Testis (tissue), 3 donors: Measurements from ENCODE around the gene TMC6. TPM values are rescaled to one million over a fixed set of nuclear protein-coding genes. Genes with fewer than 3 reads are reported as not detected.

Experiments used
- DNase-seq: peaks from one replicate; pipeline ENCODE4 v3.0.0-alpha.2; 2019
- H3K27ac ChIP-seq, 2 donors: fragments of 200-600 bp; sonication (generic); one replicate each; pipeline ENCODE4 v1.5.1; 2019
- H3K27me3 ChIP-seq: fragments of 200-600 bp; sonication (generic); one replicate; pipeline ENCODE4 v1.5.1; 2019
- H3K36me3 ChIP-seq: fragments of 200-600 bp; sonication (generic); one replicate; pipeline ENCODE4 v1.5.1; 2017; ENCODE audit warnings: low read depth; ENCODE audit errors: missing control alignments
- H3K4me1 ChIP-seq: fragments of 200-600 bp; sonication (generic); one replicate; pipeline ENCODE4 v1.5.1; 2019
- H3K4me3 ChIP-seq, 2 donors: fragments of 200-600 bp; sonication (generic); one replicate each; pipeline ENCODE4 v1.5.1; 2017 to 2019
- H3K9me3 ChIP-seq: fragments of 200-600 bp; sonication (generic); one replicate; pipeline ENCODE4 v1.5.1; 2017
- POLR2A ChIP-seq: fragments of 450-650 bp; IDR thresholded peaks from one replicate; pipeline ENCODE4 v1.6.1; 2017; ENCODE audit warnings: antibody characterized with exemption, mild to moderate bottlenecking, moderate library complexity
- WGBS, 2 donors: methylation state at CpG; one replicate each; pipeline ENCODE4 v1.1.5; 2018; 5-methylcytosine and 5-hydroxymethylcytosine counted together
- intact Hi-C: fragments of 100-400 bp; cut with DNase I; formaldehyde crosslinking; loops from one replicate; pipeline ENCODE4 v1.15.1; 2023; ENCODE audit warnings: low total_unique reads
- polyA plus RNA-seq: library from polyadenylated mRNA; stranded (reverse); fragments of 350-450 nt; fragmentation: Illumina TruSeq; extraction: RNeasy Lipid Tissue Mini Kit (QIAGEN cat#74804); gene quantifications from one replicate; pipeline ENCODE4 v1.2.3, GENCODE V29; 2014; ENCODE audit warnings: low read depth, low replicate concordance; ENCODE audit not compliant: insufficient read depth
- total RNA-seq, 2 donors: library from RNA; depleted of rRNA; stranded (reverse); fragments of >200 nt; gene quantifications; one replicate each; pipeline ENCODE4 v1.2.3, GENCODE V29; 2016
- TF ChIP-seq, protein P1 (sequence below), 3 experiments: fragments of 450-650 bp in 2 of 3; fragments of 200-600 bp in 1 of 3; sonication (generic) in 1 of 3; IDR thresholded peaks; one replicate each; pipeline ENCODE4 v1.5.1; 2016 to 2019; ENCODE audit warnings: antibody characterized with exemption in 3 of 3, mild to moderate bottlenecking in 2 of 3, moderate library complexity in 1 of 3

Gene TMC6
- total and polyA plus RNA-seq, 3 donors from 2014 or later: 10.8 to 20.3 (median 18.0) TPM

DNA sequence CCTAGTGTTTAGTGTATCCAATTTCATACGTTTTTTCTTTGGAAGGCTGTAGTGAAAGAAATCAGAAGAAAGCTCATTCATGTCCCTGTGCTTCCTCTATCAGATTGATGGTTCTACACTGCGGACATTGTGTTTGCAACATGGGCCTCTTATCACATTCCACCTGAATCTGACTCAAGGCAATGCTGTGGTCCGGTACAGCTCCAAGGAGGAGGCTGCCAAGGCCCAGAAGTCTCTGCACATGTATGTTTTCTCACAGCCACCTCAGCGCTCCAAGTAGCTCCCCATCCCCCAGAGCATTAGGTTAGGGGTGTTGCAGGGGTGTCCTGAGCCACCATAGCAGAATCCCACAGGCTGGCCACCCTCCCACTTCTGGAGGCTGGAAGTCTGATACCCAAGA lies 25.2 kb downstream of the TMC6 start:
- no peaks in the 10 kb centered on the region for H3K4me1 ChIP-seq
- H3K36me3 ChIP-seq: no peaks in the 10 kb centered on the region
- no peak for DNase-seq
- intact Hi-C loops: no loop called here
- no peak overlapping the region for H3K27ac ChIP-seq
- H3K4me3 ChIP-seq: no peak overlapping the region
- no peaks in the 10 kb centered on the region for H3K9me3 ChIP-seq
- no peaks in the 10 kb centered on the region for H3K27me3 ChIP-seq
- TF ChIP-seq, protein P1, sequence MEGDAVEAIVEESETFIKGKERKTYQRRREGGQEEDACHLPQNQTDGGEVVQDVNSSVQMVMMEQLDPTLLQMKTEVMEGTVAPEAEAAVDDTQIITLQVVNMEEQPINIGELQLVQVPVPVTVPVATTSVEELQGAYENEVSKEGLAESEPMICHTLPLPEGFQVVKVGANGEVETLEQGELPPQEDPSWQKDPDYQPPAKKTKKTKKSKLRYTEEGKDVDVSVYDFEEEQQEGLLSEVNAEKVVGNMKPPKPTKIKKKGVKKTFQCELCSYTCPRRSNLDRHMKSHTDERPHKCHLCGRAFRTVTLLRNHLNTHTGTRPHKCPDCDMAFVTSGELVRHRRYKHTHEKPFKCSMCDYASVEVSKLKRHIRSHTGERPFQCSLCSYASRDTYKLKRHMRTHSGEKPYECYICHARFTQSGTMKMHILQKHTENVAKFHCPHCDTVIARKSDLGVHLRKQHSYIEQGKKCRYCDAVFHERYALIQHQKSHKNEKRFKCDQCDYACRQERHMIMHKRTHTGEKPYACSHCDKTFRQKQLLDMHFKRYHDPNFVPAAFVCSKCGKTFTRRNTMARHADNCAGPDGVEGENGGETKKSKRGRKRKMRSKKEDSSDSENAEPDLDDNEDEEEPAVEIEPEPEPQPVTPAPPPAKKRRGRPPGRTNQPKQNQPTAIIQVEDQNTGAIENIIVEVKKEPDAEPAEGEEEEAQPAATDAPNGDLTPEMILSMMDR (IDR thresholded peaks at IDR 0.05): no peak
- no peak for TF ChIP-seq POLR2A
- WGBS, 2 donors: 63 to 64% methylated on average over 4 of the region's 4 CpGs

DNA sequence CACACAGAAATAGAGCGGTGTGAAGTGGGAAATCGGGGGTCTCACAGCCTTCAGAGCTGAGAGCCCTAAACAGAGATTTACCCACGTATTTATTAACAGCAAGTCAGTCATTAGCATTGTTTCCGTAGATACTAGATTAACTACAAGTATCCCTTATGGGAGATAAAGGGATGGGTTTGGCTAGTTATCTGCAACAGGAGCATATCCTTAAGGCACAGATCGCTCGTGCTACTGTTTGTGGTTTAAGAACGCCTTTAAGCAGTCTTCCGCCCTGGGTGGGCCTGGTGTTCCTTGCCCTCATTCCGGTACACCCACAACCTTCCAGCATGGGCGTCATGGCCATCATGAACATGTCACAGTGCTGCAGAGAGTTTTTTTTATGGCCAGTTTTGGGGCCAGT lies 27.0 kb downstream of the TMC6 start:
- no peaks in the 10 kb centered on the region for H3K36me3 ChIP-seq
- no peaks in the 10 kb centered on the region for H3K9me3 ChIP-seq
- H3K4me1 ChIP-seq: no peaks in the 10 kb centered on the region
- intact Hi-C loops: no loop called here
- WGBS, 2 donors: 88 to 96% methylated on average over 10 of the region's 10 CpGs
- H3K27ac ChIP-seq: no peak overlapping the region
- H3K4me3 ChIP-seq: no peak overlapping the region
- no peak for DNase-seq
- no peaks in the 10 kb centered on the region for H3K27me3 ChIP-seq
- no peak for TF ChIP-seq POLR2A
- TF ChIP-seq, protein P1 (IDR thresholded peaks at IDR 0.05): no peak

DNA sequence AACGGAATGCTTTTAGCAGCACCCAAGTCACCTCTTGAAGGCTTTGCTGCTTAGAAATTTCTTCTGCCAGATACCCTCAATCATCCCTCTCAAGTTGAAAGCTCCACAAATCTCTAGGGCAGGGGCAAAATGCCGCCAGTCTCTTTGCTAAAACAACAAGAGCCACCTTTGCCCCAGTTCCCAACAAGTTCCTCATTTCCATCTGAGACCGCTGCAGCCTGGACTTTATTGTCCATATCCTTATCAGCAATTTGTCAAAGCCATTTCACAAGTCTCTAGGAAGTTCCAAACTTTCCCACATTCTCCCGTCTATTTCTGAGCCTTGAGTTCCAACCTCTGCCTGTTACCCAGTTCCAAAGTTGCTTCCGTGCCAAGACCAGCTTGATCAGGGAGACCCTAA lies 27.4 kb downstream of the TMC6 start:
- WGBS, 2 donors: 92 to 97% methylated on average over 5 of the region's 5 CpGs
- no peak overlapping the region for H3K27ac ChIP-seq
- TF ChIP-seq, protein P1 (IDR thresholded peaks at IDR 0.05): no peak
- DNase-seq: no peak
- H3K4me3 ChIP-seq: no peak overlapping the region
- H3K9me3 ChIP-seq: no peaks in the 10 kb centered on the region
- intact Hi-C loops: no loop called here
- no peaks in the 10 kb centered on the region for H3K4me1 ChIP-seq
- H3K36me3 ChIP-seq: no peaks in the 10 kb centered on the region
- no peaks in the 10 kb centered on the region for H3K27me3 ChIP-seq

DNA sequence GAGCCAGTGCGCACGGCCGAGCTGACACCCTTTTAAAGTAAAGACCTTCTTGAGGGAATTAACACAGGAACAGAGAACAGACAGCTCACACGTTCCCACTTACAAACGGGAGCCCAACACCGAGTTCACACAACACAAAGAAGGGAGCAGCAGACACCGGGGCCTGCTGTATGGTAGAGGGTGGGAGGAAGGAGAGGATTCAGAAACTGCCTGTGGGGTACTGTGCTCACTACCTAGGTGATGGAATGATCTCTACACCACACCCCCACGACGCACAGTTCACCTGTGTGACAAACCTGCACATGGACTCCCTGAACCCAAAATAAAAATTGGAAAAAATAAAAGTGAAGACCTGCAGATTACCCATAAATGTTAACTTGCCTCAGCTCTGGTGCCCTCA lies 32.5 kb downstream of the TMC6 start:
- no peak for TF ChIP-seq POLR2A
- TF ChIP-seq, protein P1 (IDR thresholded peaks at IDR 0.05): no peak

DNA sequence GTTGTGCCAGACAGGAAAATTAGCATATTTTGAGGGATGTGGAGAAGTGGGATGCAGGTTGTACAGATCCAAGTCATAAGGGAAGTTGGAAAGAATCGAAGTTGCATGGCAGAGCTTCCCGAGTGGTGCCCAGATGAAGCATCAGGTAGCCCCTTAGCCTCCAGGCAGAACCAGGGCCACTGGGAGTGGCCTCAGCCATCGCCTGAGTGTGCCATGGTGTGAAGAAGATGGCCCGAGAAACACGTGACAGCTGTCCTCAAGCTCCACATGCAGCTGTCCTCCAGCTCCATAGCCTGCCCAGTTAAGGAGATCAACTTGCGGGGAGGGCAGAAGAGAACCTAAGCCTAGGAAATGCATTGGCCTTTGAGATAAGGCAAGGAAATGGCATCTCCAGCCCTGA lies 33.5 kb downstream of the TMC6 start:
- WGBS, 2 donors: 92 to 96% methylated on average over 6 of the region's 6 CpGs
- no peak for TF ChIP-seq POLR2A
- TF ChIP-seq, protein P1 (IDR thresholded peaks at IDR 0.05): no peak
- Histone ChIP-seq H3K4me3 (no peak overlapping the region), H3K36me3 (no peaks in the 10 kb centered on the region), H3K27me3 (no peaks in the 10 kb centered on the region), H3K4me1 (no peaks in the 10 kb centered on the region), H3K27ac (no peak overlapping the region), H3K9me3 (no peaks in the 10 kb centered on the region)
- no peak for DNase-seq
- intact Hi-C loops: no loop called here

More for the DNA sequence above, 32.5 kb downstream of the TMC6 start:
- Histone ChIP-seq H3K36me3 (no peaks in the 10 kb centered on the region), H3K27me3 (no peaks in the 10 kb centered on the region), H3K27ac (no peak overlapping the region), H3K9me3 (no peaks in the 10 kb centered on the region), H3K4me3 (no peak overlapping the region), H3K4me1 (no peaks in the 10 kb centered on the region)
- WGBS, 2 donors: 92 to 94% methylated on average over 9 of the region's 9 CpGs
- intact Hi-C loops: no loop called here
- no peak for DNase-seq
